ENCODE data around the gene BIRC2.

BIRC2 gene

GRCh38 chr11:102407901-102408300 lies 60.9 kb downstream of the BIRC2 start:
- POLR2A ChIA-PET: no interaction called here
- CTCF ChIA-PET: interaction anchor here (1.0 to 5.6 kb wide), 4 partner anchors 12 to 81 kb away, joined by 3 to 39 read pairs (median 4); no protein-coding TSS in a partner anchor

GRCh38 chr11:102408339-102408738 lies 61.3 kb downstream of the BIRC2 start:
- TF ChIP-seq, protein P1, sequence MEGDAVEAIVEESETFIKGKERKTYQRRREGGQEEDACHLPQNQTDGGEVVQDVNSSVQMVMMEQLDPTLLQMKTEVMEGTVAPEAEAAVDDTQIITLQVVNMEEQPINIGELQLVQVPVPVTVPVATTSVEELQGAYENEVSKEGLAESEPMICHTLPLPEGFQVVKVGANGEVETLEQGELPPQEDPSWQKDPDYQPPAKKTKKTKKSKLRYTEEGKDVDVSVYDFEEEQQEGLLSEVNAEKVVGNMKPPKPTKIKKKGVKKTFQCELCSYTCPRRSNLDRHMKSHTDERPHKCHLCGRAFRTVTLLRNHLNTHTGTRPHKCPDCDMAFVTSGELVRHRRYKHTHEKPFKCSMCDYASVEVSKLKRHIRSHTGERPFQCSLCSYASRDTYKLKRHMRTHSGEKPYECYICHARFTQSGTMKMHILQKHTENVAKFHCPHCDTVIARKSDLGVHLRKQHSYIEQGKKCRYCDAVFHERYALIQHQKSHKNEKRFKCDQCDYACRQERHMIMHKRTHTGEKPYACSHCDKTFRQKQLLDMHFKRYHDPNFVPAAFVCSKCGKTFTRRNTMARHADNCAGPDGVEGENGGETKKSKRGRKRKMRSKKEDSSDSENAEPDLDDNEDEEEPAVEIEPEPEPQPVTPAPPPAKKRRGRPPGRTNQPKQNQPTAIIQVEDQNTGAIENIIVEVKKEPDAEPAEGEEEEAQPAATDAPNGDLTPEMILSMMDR (IDR thresholded peaks at IDR 0.05; ENCODE audit: insufficient read depth, low read length, missing control alignments): no peak
- DNase-seq (ENCODE audit: low read depth, low spot score): no peak
- no peak overlapping the region for H3K4me3 ChIP-seq (ENCODE audit: low read depth, low read length)
- POLR2A ChIA-PET: no interaction called here
- CTCF ChIA-PET: interaction anchor here (1.0 to 5.6 kb wide), 4 partner anchors 12 to 80 kb away, joined by 3 to 39 read pairs (median 4); no protein-coding TSS in a partner anchor

More at GRCh38 chr11:102407901-102408300, 60.9 kb downstream of the BIRC2 start:
- TF ChIP-seq, protein P1 (IDR thresholded peaks at IDR 0.05; ENCODE audit: insufficient read depth, low read length, missing control alignments): no peak
- H3K4me3 ChIP-seq (ENCODE audit: low read depth, low read length): no peak overlapping the region
- DNase-seq (ENCODE audit: low read depth, low spot score): no peak

GRCh38 chr11:102410382-102410784 lies 63.4 kb downstream of the BIRC2 start:
- no peak overlapping the region for H3K4me3 ChIP-seq (ENCODE audit: low read depth, low read length)
- TF ChIP-seq, protein P1 (IDR thresholded peaks at IDR 0.05; ENCODE audit: insufficient read depth, low read length, missing control alignments): no peak
- ChIA-PET CTCF (interaction anchor here (5.6 kb wide), 1 partner anchor 19 kb away, joined by 39 read pairs; no protein-coding TSS in a partner anchor), POLR2A (interaction anchor here (0.7 kb wide), 1 partner anchor 16 kb away, joined by 4 read pairs; no protein-coding TSS in a partner anchor)
- DNase-seq (ENCODE audit: low read depth, low spot score): no peak

DNA sequence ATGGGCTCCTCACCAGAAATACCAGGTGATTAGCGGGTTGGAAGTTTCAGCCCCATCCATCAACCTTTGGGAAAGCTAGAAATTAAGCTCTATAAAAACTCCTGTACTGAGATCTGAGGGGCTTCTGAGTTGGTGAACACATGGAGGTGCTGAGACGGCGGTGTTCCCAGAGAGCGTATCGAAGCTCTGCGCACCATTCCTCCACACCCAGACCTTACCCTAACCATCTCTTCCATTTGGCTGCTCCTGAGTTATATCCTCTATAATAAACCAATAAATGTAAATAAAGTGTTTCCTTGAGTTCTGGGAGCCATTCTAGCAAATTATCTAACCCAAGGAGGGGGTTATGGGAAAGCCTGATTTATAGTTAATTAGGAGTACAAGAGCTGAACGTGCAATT lies 64.1 kb downstream of the BIRC2 start:
- TF ChIP-seq, protein P1 (IDR thresholded peaks at IDR 0.05; ENCODE audit: insufficient read depth, low read length, missing control alignments): no peak
- ChIA-PET POLR2A (no interaction called here), CTCF (interaction anchor here (1.3 kb wide), 1 partner anchor 10 kb away, joined by 3 read pairs; no protein-coding TSS in a partner anchor)
- no peak for DNase-seq (ENCODE audit: low read depth, low spot score)
- no peak overlapping the region for H3K4me3 ChIP-seq (ENCODE audit: low read depth, low read length)

- ChIA-PET CTCF (interaction anchor here (1.1 to 1.4 kb wide), 2 partner anchors 23 to 78 kb away, joined by 3 to 6 read pairs; no protein-coding TSS in a partner anchor), POLR2A (no interaction called here)
Observed at GRCh38 chr11:102413497-102413896, 66.5 kb downstream of the BIRC2 start.

GRCh38 chr11:102414559-102414958 lies 67.5 kb downstream of the BIRC2 start:
- H3K4me3 ChIP-seq (ENCODE audit: low read depth, low read length): no peak overlapping the region
- no peak for DNase-seq (ENCODE audit: low read depth, low spot score)
- TF ChIP-seq, protein P1 (IDR thresholded peaks at IDR 0.05; ENCODE audit: insufficient read depth, low read length, missing control alignments): no peak
- ChIA-PET POLR2A (no interaction called here), CTCF (interaction anchor here (1.4 kb wide), 2 partner anchors 17 to 24 kb away, joined by 4 to 6 read pairs; no protein-coding TSS in a partner anchor)

More at GRCh38 chr11:102413497-102413896, 66.5 kb downstream of the BIRC2 start:
- H3K4me3 ChIP-seq (ENCODE audit: low read depth, low read length): no peak overlapping the region
- TF ChIP-seq, protein P1 (IDR thresholded peaks at IDR 0.05; ENCODE audit: insufficient read depth, low read length, missing control alignments): no peak
- DNase-seq (ENCODE audit: low read depth, low spot score): no peak

Measured in AG04449 (cell line).